H1 (cell line): ENCODE results near the gene MAP6D1. TPM values are rescaled to one million over a fixed set of nuclear protein-coding genes. Genes with fewer than 3 reads are reported as not detected.

Experiments
- CTCF ChIA-PET: fragments of 300-600 bp; sonication (Branson Sonifier 250); formaldehyde crosslinking; loops from one replicate; lab custom pipeline; 2021; ENCODE audit not compliant: partially characterized antibody; lab: Charles Lee
- POLR2A ChIA-PET: fragments of 300-600 bp; sonication (Branson Sonifier 250); formaldehyde crosslinking; loops from one replicate; lab custom pipeline; 2021; ENCODE audit warnings: inconsistent platforms; ENCODE audit not compliant: partially characterized antibody; lab: Charles Lee
- DNase-seq, 2 experiments: peaks; one replicate each; pipeline versions ENCODE4 v3.0.0 to v3.0.0-alpha.2; 2010 to 2022; ENCODE audit warnings: low spot score in 2 of 2, low read depth in 1 of 2, mixed read lengths in 1 of 2
- FAIRE-seq: peaks from 2 replicates; lab custom pipeline; 2011; peaks lifted over from hg19 to GRCh38; lab: Jason Lieb, UNC
- H2AFZ ChIP-seq: 2 replicates; pipeline ENCODE4 v1.8.1; 2012; ENCODE audit warnings: low read length, inconsistent platforms
- H2AK5ac ChIP-seq: 2 replicates; pipeline ENCODE4 v1.6.1; 2013; ENCODE audit warnings: low read depth, low read length
- H2BK120ac ChIP-seq: replicated peaks from 2 replicates; pipeline ENCODE3; 2013; ENCODE audit warnings: low read depth, low read length, inconsistent platforms
- H2BK12ac ChIP-seq: 2 replicates; pipeline ENCODE4 v1.6.1; 2013; ENCODE audit warnings: low read depth, low read length
- H2BK15ac ChIP-seq: 2 replicates; pipeline ENCODE4 v1.6.1; 2013; ENCODE audit warnings: low read length
- H2BK20ac ChIP-seq: 2 replicates; pipeline ENCODE4 v1.6.1; 2013; ENCODE audit warnings: low read length
- H2BK5ac ChIP-seq: 2 replicates; pipeline ENCODE4 v1.6.1; 2013; ENCODE audit warnings: low read depth, low read length
- H3K14ac ChIP-seq: 2 replicates; pipeline ENCODE4 v1.6.1; 2013; ENCODE audit warnings: inconsistent platforms; ENCODE audit not compliant: insufficient read length
- H3K18ac ChIP-seq: 2 replicates; pipeline ENCODE4 v1.6.1; 2013; ENCODE audit warnings: low read length; ENCODE audit errors: extremely low read depth
- H3K23ac ChIP-seq: 2 replicates; pipeline ENCODE4 v1.6.1; 2013; ENCODE audit warnings: inconsistent platforms; ENCODE audit not compliant: insufficient read length
- H3K23me2 ChIP-seq: 2 replicates; pipeline ENCODE4 v1.6.1; 2013; ENCODE audit warnings: low read depth, low read length
- H3K27ac ChIP-seq: 2 replicates; pipeline ENCODE4 v1.6.1; 2011; ENCODE audit warnings: low read depth, low read length, inconsistent platforms
- H3K27me3 ChIP-seq, 4 experiments: replicated peaks in 1 of 4; 1 replicate in 1 of 4; 2 replicates in 3 of 4; pipeline versions ENCODE4 v1.6.1 to v1.8.1; 2011 to 2013; ENCODE audit warnings: low read length in 3 of 4, mild to moderate bottlenecking in 3 of 4, inconsistent platforms in 2 of 4, mixed read lengths in 2 of 4, moderate library complexity in 1 of 4; ENCODE audit not compliant: control insufficient read depth in 3 of 4, insufficient read depth in 3 of 4; ENCODE audit errors: extremely low read depth in 1 of 4
- H3K36me3 ChIP-seq, 4 experiments: 2 replicates each; pipeline versions ENCODE4 v1.6.1 to v1.8.1; 2011 to 2013; ENCODE audit warnings: mild to moderate bottlenecking in 4 of 4, low read length in 3 of 4, moderate library complexity in 2 of 4, control low read depth in 1 of 4, inconsistent platforms in 1 of 4; ENCODE audit not compliant: insufficient read depth in 4 of 4, control insufficient read depth in 2 of 4
- H3K4ac ChIP-seq: replicated peaks from 2 replicates; pipeline ENCODE3; 2013; ENCODE audit warnings: low read length, low read depth, mixed read lengths, inconsistent platforms; ENCODE audit not compliant: insufficient read length
- H3K4me1 ChIP-seq, 4 experiments: replicated peaks in 1 of 4; 1 replicate in 1 of 4; 2 replicates in 3 of 4; pipeline versions ENCODE4 v1.6.1 to v1.8.1; 2011 to 2013; ENCODE audit warnings: low read length in 3 of 4, inconsistent platforms in 2 of 4, mixed read lengths in 1 of 4; ENCODE audit not compliant: insufficient read depth in 4 of 4, control insufficient read depth in 3 of 4
- H3K4me2 ChIP-seq, 2 experiments: 2 replicates each; pipeline versions ENCODE4 v1.6.1 to v1.8.1; 2011 to 2013; ENCODE audit warnings: low read depth in 2 of 2, low read length in 2 of 2, control low read depth in 1 of 2, inconsistent platforms in 1 of 2, mild to moderate bottlenecking in 1 of 2; ENCODE audit not compliant: insufficient read depth in 1 of 2
- H3K4me3 ChIP-seq, 4 experiments: fragments of 200-600, 300-600 bp in 1 of 4; sonication (generic), shearing (Covaris generic), sonication (Bioruptor Twin) in 1 of 4; 2 replicates each; pipeline versions ENCODE4 v1.5.1 to v1.8.1; 2011 to 2016; ENCODE audit warnings: low read length in 4 of 4, low read depth in 3 of 4, control low read depth in 2 of 4, inconsistent platforms in 2 of 4, mild to moderate bottlenecking in 2 of 4, mixed read lengths in 1 of 4, moderate library complexity in 1 of 4; ENCODE audit not compliant: insufficient read depth in 2 of 4; ENCODE audit errors: extremely low read depth in 1 of 4
- H3K56ac ChIP-seq: replicated peaks from 2 replicates; pipeline ENCODE3; 2013; ENCODE audit warnings: low read depth, mild to moderate bottlenecking, mixed read lengths, low read length, inconsistent platforms; ENCODE audit not compliant: insufficient read length
- H3K79me1 ChIP-seq: 2 replicates; pipeline ENCODE4 v1.6.1; 2013; ENCODE audit warnings: low read depth, low read length, control low read depth
- H3K79me2 ChIP-seq, 2 experiments: 2 replicates each; pipeline versions ENCODE4 v1.6.1 to v1.8.1; 2012 to 2013; ENCODE audit warnings: low read length in 2 of 2, mild to moderate bottlenecking in 2 of 2, inconsistent platforms in 1 of 2; ENCODE audit not compliant: insufficient read depth in 2 of 2, control insufficient read depth in 1 of 2
- H3K9ac ChIP-seq, 4 experiments: replicated peaks in 1 of 4; 1 replicate in 1 of 4; 2 replicates in 3 of 4; pipeline versions ENCODE4 v1.6.1 to v1.8.1; 2011 to 2013; ENCODE audit warnings: low read depth in 3 of 4, low read length in 3 of 4, control low read depth in 2 of 4, mild to moderate bottlenecking in 2 of 4, moderate library complexity in 2 of 4, inconsistent platforms in 1 of 4; ENCODE audit errors: extremely low read depth in 1 of 4
- H3K9me3 ChIP-seq, 2 experiments: 2 replicates each; pipeline versions ENCODE4 v1.6.1 to v1.8.1; 2012 to 2013; ENCODE audit warnings: mild to moderate bottlenecking in 2 of 2, moderate library complexity in 2 of 2, control low read depth in 1 of 2, inconsistent platforms in 1 of 2, low read depth in 1 of 2, low read length in 1 of 2, mixed read lengths in 1 of 2; ENCODE audit not compliant: insufficient read depth in 2 of 2
- H4K20me1 ChIP-seq, 2 experiments: replicated peaks in 1 of 2; 2 replicates each; pipeline versions ENCODE3 to v1.8.1; 2011 to 2013; ENCODE audit warnings: inconsistent platforms in 2 of 2, low read length in 2 of 2, mild to moderate bottlenecking in 1 of 2; ENCODE audit not compliant: insufficient read depth in 2 of 2, control insufficient read depth in 1 of 2
- H4K5ac ChIP-seq: 2 replicates; pipeline ENCODE4 v1.6.1; 2013; ENCODE audit warnings: low read length, low read depth, mixed read lengths, inconsistent platforms; ENCODE audit not compliant: insufficient read length
- H4K8ac ChIP-seq: 2 replicates; pipeline ENCODE4 v1.8.0; 2013; ENCODE audit warnings: mild to moderate bottlenecking, moderate library complexity, low read length, inconsistent platforms; ENCODE audit not compliant: insufficient read depth; ENCODE audit errors: extremely low read depth
- H4K91ac ChIP-seq: replicated peaks from 2 replicates; pipeline ENCODE3; 2013; ENCODE audit warnings: low read length, mixed read lengths, inconsistent platforms; ENCODE audit not compliant: insufficient read length
- E2F6 ChIP-seq: IDR thresholded peaks from 2 replicates; pipeline ENCODE4 v1.6.1; 2012; ENCODE audit warnings: inconsistent platforms
- EP300 ChIP-seq, 2 experiments: IDR thresholded peaks; 1 replicate in 1 of 2; 2 replicates in 1 of 2; pipeline ENCODE4 v1.6.1; 2011 to 2012; ENCODE audit warnings: low read depth in 2 of 2, low read length in 2 of 2, mild to moderate bottlenecking in 2 of 2, borderline replicate concordance in 1 of 2, inconsistent platforms in 1 of 2, moderate library complexity in 1 of 2
- FOSL1 ChIP-seq: IDR thresholded peaks from 2 replicates; pipeline ENCODE4 v1.6.1; 2011; ENCODE audit warnings: mild to moderate bottlenecking, low read depth, low read length, moderate library complexity; ENCODE audit not compliant: insufficient read depth
- GABPA ChIP-seq: IDR thresholded peaks from 2 replicates; pipeline ENCODE4 v1.6.1; 2011; ENCODE audit warnings: mild to moderate bottlenecking, low read length, moderate library complexity, borderline replicate concordance; ENCODE audit not compliant: insufficient read depth
- SP4 ChIP-seq: IDR thresholded peaks from 2 replicates; pipeline ENCODE4 v1.6.1; 2012; ENCODE audit warnings: low read length, inconsistent platforms
- SUZ12 ChIP-seq: fragments of 200-600 bp; sonication (generic); IDR thresholded peaks from 2 replicates; pipeline ENCODE4 v1.6.1; 2012; ENCODE audit warnings: mild to moderate bottlenecking, inconsistent platforms, low read length, moderate library complexity, mixed read lengths
- TAF1 ChIP-seq: IDR thresholded peaks from 2 replicates; pipeline ENCODE4 v1.6.1; 2011; ENCODE audit warnings: mild to moderate bottlenecking, low read depth, low read length
- TAF7 ChIP-seq: optimal IDR thresholded peaks from 2 replicates; pipeline ENCODE3; 2011; ENCODE audit warnings: low read depth, mild to moderate bottlenecking, inconsistent platforms, low read length, moderate library complexity, borderline replicate concordance
- YY1 ChIP-seq: IDR thresholded peaks from 2 replicates; pipeline ENCODE4 v1.6.1; 2011; ENCODE audit warnings: low read depth, mild to moderate bottlenecking, low read length
- WGBS, 2 experiments: shearing (Covaris generic) in 1 of 2; methylation state at CpG; one replicate each; pipeline versions ENCODE4 v1.1.6 to v1.1.7; 2013 to 2015; ENCODE audit warnings: low lambda C conversion rate in 2 of 2, mixed read lengths in 2 of 2, inconsistent platforms in 1 of 2, low coverage in 1 of 2, missing lambda C conversion rate in 1 of 2; ENCODE audit not compliant: insufficient replicate concordance in 2 of 2, insufficient coverage in 1 of 2, insufficient read length in 1 of 2; ENCODE audit errors: extremely low coverage in 1 of 2, missing lambda C conversion rate in 1 of 2; 5-methylcytosine and 5-hydroxymethylcytosine counted together
- polyA plus RNA-seq, 7 experiments: library from polyadenylated mRNA; depleted of rRNA in 3 of 7; stranded (reverse) in 5 of 7; unstranded in 2 of 7; fragments of >200 nt in 5 of 7; fragments of 200-250 nt in 2 of 7; gene quantifications; 1 replicate in 5 of 7; 2 replicates in 1 of 7; 4 replicates in 1 of 7; pipeline versions ENCODE4 v1.2.1 to v1.2.3, GENCODE V29; 2011 to 2013; ENCODE audit warnings: missing spikeins in 2 of 7, mixed read lengths in 2 of 7
- total RNA-seq: library from RNA; stranded (reverse); fragmentation: NEBNext Ultra II Directional; extraction: Animal tissue kit (Norgen Biotek cat#: 25700); gene quantifications from 2 replicates; pipeline ENCODE4 v1.2.1, GENCODE V29; 2021
- TF ChIP-seq, protein P1 (sequence below), 3 experiments: IDR thresholded peaks; 1 replicate in 2 of 3; 2 replicates in 1 of 3; pipeline versions ENCODE4 v1.5.1 to v1.6.1; 2011; ENCODE audit warnings: low read length in 3 of 3, mild to moderate bottlenecking in 3 of 3, inconsistent platforms in 2 of 3, low read depth in 1 of 3, moderate library complexity in 1 of 3; ENCODE audit not compliant: insufficient read depth in 1 of 3; ENCODE audit errors: control extremely low read depth in 1 of 3

Gene MAP6D1
- total and polyA plus RNA-seq, 2 of the 8 experiments (the other 6 are each of a cell fraction or from before 2014, with no cell fraction given): 4.8 to 5.2 TPM

DNA sequence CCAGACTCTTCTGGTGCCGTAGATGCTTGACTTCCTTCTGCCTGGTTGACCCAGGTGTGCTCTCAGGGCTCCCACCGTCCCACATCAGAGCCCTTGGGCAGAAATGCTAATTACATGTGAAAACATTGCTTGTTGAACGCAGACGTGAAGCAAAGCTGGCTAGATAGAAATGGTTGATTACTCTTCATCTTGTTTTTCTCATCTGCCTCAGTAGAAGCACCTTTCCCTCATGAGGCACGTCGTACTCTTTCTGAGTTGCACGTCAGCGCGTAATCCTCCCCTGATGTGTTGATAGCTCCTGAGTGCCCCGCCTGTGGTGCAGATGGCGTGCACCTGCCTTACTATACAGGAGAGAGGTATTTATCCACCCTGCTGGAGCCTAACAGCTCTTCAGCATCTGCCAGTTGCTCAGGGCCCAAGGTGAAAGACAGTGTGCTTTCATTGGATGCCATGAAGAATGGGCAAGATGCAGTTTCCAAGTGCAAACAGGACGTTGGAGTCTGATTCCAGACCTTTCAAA lies 18.1 kb downstream of the MAP6D1 start:
- Histone ChIP-seq H3K4ac (no peak overlapping the region), H3K23me2 (no peaks in the 10 kb centered on the region), H2BK12ac (no peak overlapping the region), H3K56ac (no peak overlapping the region), H3K79me2 (no peaks in the 10 kb centered on the region), H3K36me3 (peaks cover 41 to 83% (median 77%) of the 10 kb centered on the region in 4 experiments), H2BK15ac (no peak overlapping the region), H3K4me2 (no peak overlapping the region), H3K4me3 (no peak overlapping the region), H3K27ac (no peak overlapping the region), H4K5ac (no peak overlapping the region), H2BK120ac (no peak overlapping the region), H2BK5ac (no peak overlapping the region), H4K91ac (no peak overlapping the region), H3K14ac (no peak overlapping the region), H3K9ac (no peak overlapping the region), H4K8ac (no peak overlapping the region), H3K23ac (no peak overlapping the region), H3K27me3 (no peaks in the 10 kb centered on the region)
- 98% methylated on average over 12 of the region's 12 CpGs; no CpG with 5 or more reads in 1 of the 2 experiments for WGBS, 2 experiments
- FAIRE-seq: no peak
- CTCF ChIA-PET: interaction anchor here (1.5 kb wide), 1 partner anchor 40 kb away, joined by 3 read pairs; no protein-coding TSS in a partner anchor
- no peak for DNase-seq
- POLR2A ChIA-PET: no interaction called here
- TF ChIP-seq TAF1 (no peak), TAF7 (no peak), SUZ12 (no peak), FOSL1 (no peak), YY1 (no peak), GABPA (no peak), EP300 (IDR thresholded peaks at IDR 0.05; ENCODE audit: borderline replicate concordance in 1 of 2, low read depth in 2 of 2, low read length in 2 of 2) (no peak), E2F6 (no peak), SP4 (no peak)
- TF ChIP-seq, protein P1, sequence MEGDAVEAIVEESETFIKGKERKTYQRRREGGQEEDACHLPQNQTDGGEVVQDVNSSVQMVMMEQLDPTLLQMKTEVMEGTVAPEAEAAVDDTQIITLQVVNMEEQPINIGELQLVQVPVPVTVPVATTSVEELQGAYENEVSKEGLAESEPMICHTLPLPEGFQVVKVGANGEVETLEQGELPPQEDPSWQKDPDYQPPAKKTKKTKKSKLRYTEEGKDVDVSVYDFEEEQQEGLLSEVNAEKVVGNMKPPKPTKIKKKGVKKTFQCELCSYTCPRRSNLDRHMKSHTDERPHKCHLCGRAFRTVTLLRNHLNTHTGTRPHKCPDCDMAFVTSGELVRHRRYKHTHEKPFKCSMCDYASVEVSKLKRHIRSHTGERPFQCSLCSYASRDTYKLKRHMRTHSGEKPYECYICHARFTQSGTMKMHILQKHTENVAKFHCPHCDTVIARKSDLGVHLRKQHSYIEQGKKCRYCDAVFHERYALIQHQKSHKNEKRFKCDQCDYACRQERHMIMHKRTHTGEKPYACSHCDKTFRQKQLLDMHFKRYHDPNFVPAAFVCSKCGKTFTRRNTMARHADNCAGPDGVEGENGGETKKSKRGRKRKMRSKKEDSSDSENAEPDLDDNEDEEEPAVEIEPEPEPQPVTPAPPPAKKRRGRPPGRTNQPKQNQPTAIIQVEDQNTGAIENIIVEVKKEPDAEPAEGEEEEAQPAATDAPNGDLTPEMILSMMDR (IDR thresholded peaks at IDR 0.05; ENCODE audit: control extremely low read depth in 1 of 3, insufficient read depth in 1 of 3, low read depth in 1 of 3, low read length in 3 of 3): no peak
- TF ChIP-seq, all 59 proteins: peak for 0
- Histone ChIP-seq H3K18ac (no peak overlapping the region), H3K79me1 (peaks cover 2% of the 10 kb centered on the region; the same call in 1 of the 2 replicates), H2AFZ (no peak overlapping the region), H4K20me1 (peaks cover 2 to 4% of the 10 kb centered on the region in 2 experiments), H3K9me3 (no peaks in the 10 kb centered on the region), H2AK5ac (no peak overlapping the region), H2BK20ac (no peak overlapping the region), H3K4me1 (no peaks in the 10 kb centered on the region)
